Renal cortical epithelial cell (primary cell): ENCODE measurements around the gene MOSMO. TPM values are rescaled to one million over a fixed set of nuclear protein-coding genes. Genes with fewer than 3 reads are reported as not detected.
"Not testable (repeated sequence)": the region's sequence is repeated elsewhere in the genome, so short reads cannot be mapped to it uniquely, and the experiment has no call there.

Experiments used
- DNase-seq: peaks from one replicate; pipeline ENCODE4 v3.0.0-alpha.2; 2011; ENCODE audit warnings: low read depth
- total RNA-seq: library from RNA; depleted of rRNA; stranded (reverse); fragments of >200 nt; gene quantifications from 2 replicates; pipeline ENCODE4 v1.2.3, GENCODE V29; 2014

MOSMO gene
- 4.7 and 12.1 TPM in 2 replicates for total RNA-seq

DNA sequence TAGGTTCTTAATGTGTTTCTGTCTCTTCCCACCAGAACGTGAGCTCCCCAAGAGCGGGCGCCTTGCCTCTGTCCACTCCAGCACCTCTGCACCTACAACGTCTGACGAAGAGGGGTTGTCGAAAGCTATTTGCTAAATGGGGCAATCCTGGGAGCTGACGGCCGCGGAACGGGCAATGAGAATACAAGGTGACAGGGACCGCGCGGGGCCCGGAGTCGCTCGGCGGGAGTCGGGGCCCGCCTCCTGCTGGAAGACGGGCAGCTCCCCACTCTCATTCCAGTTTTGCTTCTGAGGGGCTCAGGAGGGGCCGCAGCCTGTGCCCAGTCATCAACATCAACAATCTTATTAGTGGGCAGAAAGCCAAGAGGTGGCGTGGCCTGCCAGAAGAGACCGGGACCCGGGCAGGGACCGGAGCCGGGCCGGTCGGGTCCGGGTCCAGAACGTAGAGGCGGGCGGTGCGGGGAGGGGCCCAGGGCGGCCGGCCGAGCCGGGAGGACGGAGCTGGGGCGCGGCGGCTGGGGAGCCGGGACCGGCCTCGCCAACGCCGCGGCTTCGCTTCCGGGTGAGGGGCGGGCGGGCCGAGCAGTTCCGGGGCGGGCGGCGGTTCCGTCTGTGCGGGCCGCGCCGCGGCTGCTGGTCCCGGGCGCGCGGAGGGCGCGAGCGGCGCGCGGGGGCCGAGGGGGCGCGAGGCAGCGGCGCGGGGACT lies at the start of gene MOSMO:
MOSMO (plus strand) TSS at position 603 of the 706 bp plus-strand sequence. CDS start 191 bp downstream, outside the sequence.
- DNase-seq: peak; percentile 52

GRCh38 chr16:21959050-21959449 lies 48.9 kb upstream of the MOSMO start:
- no peak for DNase-seq

DNA sequence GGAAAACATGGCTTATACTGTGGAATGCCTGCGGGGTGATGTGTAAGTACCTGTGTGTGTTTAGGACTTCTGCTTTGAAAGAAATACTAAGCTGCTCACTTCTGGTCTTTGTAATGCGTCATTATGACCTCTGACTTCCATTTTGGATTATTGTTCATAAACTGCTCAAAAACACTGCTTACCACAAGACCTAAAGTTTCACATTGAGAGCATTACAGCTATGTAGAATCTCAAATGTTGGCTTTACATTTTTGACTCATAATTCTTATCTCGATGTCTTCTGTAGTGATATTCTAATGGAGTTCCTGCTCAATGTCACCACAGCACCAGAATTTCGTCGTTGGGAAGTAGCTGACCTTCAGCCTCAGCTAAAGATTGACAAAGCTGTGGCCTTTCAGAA lies 45.4 kb upstream of the MOSMO start:
- DNase-seq: no peak

DNA sequence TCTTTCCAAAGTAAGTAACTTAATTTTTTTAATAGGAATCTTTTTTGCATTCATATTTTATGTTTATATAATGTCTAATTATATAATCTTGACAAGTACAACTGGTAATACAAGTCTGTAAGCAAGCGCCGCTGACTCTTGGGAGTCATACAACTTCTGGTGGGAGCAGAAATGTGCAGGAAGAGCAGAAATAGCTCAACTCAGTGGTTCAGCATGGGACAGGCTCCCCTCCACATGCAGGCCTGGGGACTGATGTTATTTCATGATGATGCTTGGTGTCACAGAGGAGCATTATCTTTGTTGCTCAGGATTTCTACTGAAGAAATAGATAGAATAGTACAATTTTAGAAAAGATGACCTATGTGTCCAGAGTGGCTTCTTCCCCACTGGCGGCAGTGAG lies 44.0 kb upstream of the MOSMO start:
- no peak for DNase-seq

DNA sequence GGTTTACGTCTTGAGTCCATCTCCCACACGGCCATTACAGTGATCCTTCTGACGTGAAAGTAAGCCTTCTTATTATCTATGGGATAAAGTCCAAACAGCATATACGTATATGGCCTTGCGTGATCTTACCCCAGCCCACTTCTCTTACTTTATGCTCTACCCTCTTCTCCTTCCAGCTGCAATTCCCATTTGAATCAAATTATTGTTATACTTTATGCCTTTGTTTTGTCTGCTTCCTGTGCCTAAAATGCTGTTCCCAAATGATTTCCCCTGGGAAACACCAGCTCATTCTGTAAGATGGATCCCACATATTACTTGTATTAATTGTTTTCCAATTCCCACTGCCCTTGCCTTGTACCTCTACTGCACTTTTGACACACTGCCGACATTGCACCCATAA lies 43.6 kb upstream of the MOSMO start:
- no peak for DNase-seq

DNA sequence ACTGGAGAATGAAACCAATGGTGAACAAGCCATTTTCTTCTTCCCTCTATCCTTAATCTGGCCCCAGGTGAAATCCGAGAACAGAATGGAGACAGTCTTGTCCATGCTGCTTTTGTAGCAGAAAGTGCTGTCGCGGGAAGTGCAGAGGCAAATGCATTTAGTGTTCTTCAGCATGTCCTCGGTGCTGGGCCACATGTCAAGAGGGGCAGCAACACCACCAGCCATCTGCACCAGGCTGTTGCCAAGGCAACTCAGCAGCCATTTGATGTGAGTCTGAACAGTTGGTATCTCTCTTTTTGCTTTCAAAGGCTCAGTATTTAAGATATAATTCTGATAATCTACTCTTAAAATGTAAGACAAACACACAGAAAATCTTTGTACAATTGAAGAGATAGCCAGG lies 36.1 kb upstream of the MOSMO start:
- DNase-seq: no peak

GRCh38 chr16:21973945-21974344 lies 34.0 kb upstream of the MOSMO start:
- no peak for DNase-seq

DNA sequence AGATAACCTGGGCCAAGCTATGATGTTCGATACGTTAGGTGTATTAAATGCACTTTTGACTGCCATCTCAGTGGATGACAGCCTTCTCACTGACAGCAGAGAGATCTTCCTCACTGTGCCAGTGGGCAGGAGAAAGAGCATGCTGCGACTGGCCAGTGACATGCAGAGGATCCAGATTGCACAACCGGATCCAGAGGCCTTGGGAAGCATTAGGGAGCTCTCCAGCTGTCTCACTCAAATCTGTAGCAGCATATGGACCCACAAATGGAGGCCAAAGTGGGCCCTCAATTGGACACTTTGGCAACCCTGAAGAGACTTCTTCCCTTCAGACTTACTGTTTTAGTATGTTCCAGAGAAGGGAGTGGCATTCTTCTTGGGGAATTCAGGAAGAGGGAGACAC lies 27.9 kb upstream of the MOSMO start:
- no peak for DNase-seq

DNA sequence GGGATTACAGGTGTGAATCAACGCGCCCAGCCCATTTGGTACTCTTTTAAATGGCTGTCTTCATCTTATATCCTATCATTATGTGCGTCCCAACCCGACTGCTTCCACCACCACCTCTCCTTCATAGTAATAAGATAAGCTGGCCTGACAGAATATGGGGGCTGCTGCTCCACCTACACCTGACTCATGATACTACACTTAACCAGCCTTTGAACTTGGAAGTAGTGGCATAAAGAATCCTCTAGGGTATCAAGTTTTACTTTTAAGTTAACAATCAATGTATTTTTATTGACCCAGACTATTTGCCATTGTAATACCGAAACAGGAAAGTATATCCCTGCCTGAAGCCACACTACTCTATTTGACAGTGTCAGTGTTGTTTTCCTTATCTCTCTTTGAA lies 25.8 kb upstream of the MOSMO start:
- DNase-seq: no peak

DNA sequence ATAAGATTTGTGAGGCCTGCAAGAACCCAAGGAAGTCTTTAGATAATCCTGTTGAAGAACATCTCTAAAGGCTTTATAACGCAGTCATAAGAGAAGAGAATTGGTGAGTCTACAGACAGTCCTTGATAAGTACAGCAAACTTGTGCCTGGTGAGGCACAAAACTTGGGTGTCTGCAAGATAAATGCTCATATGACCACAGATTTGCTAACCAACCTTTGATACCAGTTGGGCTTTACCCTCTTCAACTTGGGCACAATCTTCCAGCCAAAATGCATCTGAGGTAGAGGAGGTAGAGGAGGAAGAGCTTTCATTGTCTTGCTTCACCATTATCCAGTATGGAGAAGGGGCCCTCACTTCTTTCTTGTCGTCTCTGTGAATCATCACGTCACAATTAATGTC lies 23.8 kb upstream of the MOSMO start:
- no peak for DNase-seq

- no peak for DNase-seq
Measured at GRCh38 chr16:21985524-21985923, 22.4 kb upstream of the MOSMO start.

DNA sequence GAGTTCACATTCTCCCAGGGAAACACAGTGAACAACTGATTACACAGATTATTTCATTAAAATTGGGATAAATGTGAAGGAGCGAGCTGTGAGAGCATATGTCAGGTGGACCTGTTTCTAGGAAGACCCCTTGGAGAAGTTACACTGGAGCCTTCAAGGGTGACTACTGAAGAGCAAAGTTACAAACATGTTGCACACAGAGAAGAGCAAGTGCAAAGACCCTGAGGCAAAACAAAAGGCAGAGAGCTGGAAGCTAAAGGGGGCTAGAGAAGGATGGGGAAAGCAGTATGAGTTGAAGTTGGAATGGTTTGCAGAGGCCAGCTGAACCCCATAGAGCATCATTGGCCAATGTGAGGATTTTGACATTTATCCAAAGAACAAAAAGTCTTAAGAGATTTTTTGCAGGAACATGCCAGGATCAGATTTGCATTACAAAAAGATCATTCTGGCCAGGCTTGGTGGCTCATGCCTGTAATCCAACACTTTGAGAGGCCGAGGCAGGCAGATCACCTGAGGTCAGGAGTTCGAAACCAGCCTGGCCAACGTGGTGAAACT lies 21.1 kb upstream of the MOSMO start:
- DNase-seq: no peak

DNA sequence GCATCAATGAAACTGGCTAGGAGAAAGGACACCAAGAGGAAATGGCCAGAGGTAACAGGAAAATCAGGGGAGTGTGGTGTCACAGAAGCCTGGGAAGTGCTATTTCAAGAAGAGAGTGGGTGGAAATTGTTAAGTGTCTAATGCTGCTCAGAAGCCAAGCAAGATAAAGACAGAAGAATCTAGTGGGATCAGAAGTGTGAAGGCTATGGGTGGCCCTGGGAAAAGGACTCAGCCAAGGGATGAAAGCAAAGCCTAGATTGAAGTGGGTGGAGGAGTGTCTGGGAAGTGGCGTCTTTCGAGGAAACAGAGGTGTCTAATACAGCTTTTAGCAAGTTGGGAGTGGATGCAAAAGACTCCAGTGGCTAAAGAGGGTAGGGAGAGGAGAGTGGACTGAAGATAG lies 20.4 kb upstream of the MOSMO start:
- DNase-seq: no peak

DNA sequence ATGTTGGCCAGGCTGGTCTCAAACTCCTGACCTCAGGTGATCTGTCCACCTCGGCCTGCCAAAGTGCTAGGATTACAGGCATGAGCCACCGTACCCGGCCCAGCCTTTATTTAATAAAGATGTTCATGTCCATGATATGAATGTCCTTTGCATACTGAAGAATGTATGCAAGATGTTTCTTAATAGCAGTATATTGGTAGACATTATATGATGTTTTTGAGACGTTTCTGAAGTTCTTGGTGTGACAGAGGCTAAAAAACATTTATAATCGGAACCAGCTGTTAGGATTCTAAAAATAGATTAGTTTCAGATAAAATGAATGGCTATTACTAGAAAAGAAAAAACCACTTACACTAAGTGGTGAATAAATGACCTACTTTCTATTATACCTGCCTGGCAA lies 18.8 kb upstream of the MOSMO start:
- no peak for DNase-seq

GRCh38 chr16:21989751-21990150 lies 18.2 kb upstream of the MOSMO start:
- DNase-seq: no peak

GRCh38 chr16:21990381-21990944 lies 17.4 kb upstream of the MOSMO start:
- DNase-seq: no peak

- no peak for DNase-seq
Measured at GRCh38 chr16:21991621-21992020, 16.3 kb upstream of the MOSMO start.

- no peak for DNase-seq
Measured at GRCh38 chr16:21994856-21995465, 12.9 kb upstream of the MOSMO start.

DNA sequence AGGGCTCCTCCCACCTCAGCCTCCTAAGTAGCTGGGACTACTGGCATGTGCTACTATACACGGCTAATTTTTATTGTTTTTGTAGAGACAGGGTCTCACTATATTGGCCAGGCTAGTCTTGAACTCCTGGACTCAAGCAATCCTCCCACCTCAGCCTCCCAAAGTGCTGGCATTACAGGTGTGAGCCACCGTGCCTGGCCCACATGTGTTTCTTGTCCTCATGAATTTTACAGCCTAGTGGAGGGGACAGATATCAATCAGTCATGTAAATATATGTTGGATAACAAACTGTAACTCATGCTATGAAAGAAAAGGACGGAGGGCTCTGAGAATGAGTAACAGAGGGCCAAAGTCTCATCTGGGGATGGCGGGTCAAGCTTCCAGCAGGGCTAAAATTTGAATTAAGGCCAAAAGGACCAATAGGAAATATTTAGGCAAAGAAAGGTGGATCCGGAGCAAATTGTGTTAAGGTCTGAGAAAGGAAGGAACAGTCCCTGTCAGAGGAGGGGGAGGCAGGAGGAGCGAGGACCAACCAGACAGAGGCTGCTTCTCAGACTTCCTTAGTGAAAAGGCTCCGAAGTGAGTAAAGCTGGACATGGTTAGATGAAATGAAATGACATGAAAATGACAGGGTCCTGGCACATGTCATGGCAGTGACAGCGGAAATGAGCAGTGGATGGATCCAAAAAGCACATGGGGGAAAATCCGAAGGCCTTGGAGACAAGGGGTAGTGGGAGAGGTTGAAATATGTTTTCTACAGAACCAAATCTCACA lies 10.8 kb upstream of the MOSMO start:
- no peak for DNase-seq

DNA sequence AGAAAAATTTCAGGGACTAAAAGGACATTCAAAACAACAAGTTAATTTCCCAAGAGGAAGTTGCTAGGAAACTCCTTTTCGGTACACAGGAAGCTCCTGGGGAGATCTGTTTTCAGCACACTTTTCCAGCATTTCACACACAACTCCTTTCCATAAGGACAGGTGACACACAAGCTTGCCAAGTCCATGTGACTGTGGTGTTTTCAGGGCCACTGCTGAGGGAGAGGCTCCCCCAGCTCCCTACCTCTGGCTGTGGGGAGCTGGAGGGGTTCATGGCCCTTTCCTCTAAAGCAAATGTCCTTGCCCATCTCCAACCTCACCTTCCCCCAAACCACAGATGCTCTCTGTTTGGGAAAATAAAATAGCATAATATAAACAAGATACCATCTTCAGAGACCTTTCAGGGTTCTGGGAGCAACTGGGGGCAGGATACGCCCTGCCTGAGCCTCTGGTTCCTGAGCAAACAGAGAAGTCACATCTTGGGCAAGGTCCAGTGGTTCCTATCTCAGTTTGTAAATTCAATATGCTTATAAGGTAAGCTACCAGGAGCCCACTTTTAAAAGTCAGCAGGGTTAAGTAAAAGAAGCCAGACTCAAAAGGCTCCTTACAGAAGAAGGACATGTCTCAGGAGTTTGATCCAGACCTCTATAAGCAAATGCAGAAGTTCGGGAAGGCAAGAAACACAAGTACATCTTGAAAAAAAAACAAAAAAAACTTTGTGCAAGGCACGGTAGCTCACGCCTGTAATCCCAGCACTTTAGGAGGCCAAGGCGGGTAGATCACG lies 10.0 kb upstream of the MOSMO start:
- no peak for DNase-seq

DNA sequence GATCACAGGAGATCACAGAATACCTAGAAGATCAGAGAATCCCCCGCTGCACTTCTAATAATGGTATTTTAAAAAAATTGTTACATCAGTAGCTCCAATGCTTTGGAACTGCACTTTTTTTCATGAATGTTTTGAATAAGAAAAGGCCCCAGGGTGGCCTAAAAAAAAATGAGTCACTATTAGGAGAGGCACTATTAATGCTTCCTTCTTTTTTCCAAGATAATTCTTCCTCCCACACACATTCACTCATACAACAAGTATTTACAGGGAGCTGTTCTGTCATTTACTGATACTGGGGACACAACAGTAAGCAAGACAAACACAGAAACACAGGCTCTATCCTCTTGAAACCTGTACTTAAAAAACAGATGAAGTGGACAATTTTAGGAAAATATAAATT lies 6.3 kb upstream of the MOSMO start:
- DNase-seq: peak; percentile 73

DNA sequence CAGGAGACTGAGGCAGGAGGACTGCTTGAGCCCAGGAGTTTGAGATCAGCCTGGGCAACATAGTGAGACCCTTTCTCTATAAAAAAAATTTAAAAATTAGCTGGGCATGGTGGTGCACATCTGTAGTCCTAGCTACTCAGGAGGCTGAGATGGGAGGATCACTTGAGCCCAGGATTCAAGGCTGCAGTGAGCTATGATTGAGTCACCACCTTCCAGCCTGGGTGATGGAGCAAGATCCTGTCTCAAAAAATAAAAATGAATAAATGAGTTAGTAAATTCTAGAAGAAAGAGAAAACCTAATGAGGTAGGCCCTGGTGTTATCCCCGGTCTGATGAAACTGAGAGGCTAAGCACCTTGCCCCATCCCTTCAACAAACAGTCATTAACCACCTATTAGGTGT lies 5.9 kb upstream of the MOSMO start:
- DNase-seq: not testable (repeated sequence)
